Right atrium auricular region (tissue), 2 donors: ENCODE measurements around the gene PCBP3. TPM values are rescaled to one million over a fixed set of nuclear protein-coding genes. Genes with fewer than 3 reads are reported as not detected.
"Not testable (repeated sequence)": the region's sequence is repeated elsewhere in the genome, so short reads cannot be mapped to it uniquely, and the experiment has no call there.

Experiments
- DNase-seq: peaks from one replicate; pipeline ENCODE4 v3.0.0-alpha.2; 2019; ENCODE audit warnings: low spot score
- H3K27ac ChIP-seq, 2 donors: fragments of 200-600 bp; sonication (generic); 1 replicate in 1 of 2; 2 replicates in 1 of 2; pipeline ENCODE4 v1.5.1; 2016 to 2019
- H3K27me3 ChIP-seq, 2 donors: fragments of 200-600 bp; sonication (generic); one replicate each; pipeline versions ENCODE4 v1.5.1 to v1.6.0; 2017 to 2019
- H3K36me3 ChIP-seq: fragments of 200-600 bp; sonication (generic); one replicate; pipeline ENCODE4 v1.5.1; 2016
- H3K4me1 ChIP-seq, 2 donors: fragments of 200-600 bp; sonication (generic); one replicate each; pipeline versions ENCODE4 v1.5.1 to v1.6.0; 2017 to 2019
- H3K4me3 ChIP-seq, 2 donors: fragments of 200-600 bp; sonication (generic); 1 replicate in 1 of 2; 2 replicates in 1 of 2; pipeline ENCODE4 v1.5.1; 2017 to 2019; ENCODE audit warnings: mild to moderate bottlenecking in 1 of 2, moderate library complexity in 1 of 2
- H3K9me3 ChIP-seq, 2 donors: fragments of 200-600 bp; sonication (generic); one replicate each; pipeline ENCODE4 v1.5.1; 2019
- CTCF ChIP-seq, 2 donors: fragments of 200-600 bp; sonication (generic); IDR thresholded peaks; one replicate each; pipeline ENCODE4 v1.5.1; 2019; ENCODE audit warnings: antibody characterized with exemption in 2 of 2
- total RNA-seq, 2 donors: library from RNA; depleted of rRNA; stranded (reverse); fragments of >200 nt; gene quantifications; one replicate each; pipeline ENCODE4 v1.1.0, GENCODE V29; 2016

The PCBP3 gene
- total RNA-seq, 2 donors from 2014 or later: 2.3 to 5.2 TPM

- TF ChIP-seq CTCF (IDR thresholded peaks at IDR 0.05): no peak
- Histone ChIP-seq H3K27me3 (no peaks in the 10 kb centered on the region), H3K4me3 (no peak overlapping the region), H3K4me1 (peaks cover 0 to 12% of the 10 kb centered on the region in 2 donors), H3K36me3 (no peaks in the 10 kb centered on the region), H3K27ac (no peak overlapping the region), H3K9me3 (peaks cover 0 to 5% of the 10 kb centered on the region in 2 donors)
- DNase-seq: peak; percentile 68
These were observed 203.0 kb downstream of the PCBP3 start for GRCh38 chr21:45846373-45847160.

GRCh38 chr21:45847870-45848269 lies 204.3 kb downstream of the PCBP3 start:
- Histone ChIP-seq H3K36me3 (no peaks in the 10 kb centered on the region), H3K27me3 (no peaks in the 10 kb centered on the region), H3K4me3 (no peak overlapping the region), H3K9me3 (no peaks in the 10 kb centered on the region), H3K4me1 (peaks cover 0 to 12% of the 10 kb centered on the region in 2 donors), H3K27ac (no peak overlapping the region)
- no peak for DNase-seq
- no peak for TF ChIP-seq CTCF (IDR thresholded peaks at IDR 0.05)

GRCh38 chr21:45848331-45848730 lies 204.8 kb downstream of the PCBP3 start:
- Histone ChIP-seq H3K4me1 (peaks cover 0 to 12% of the 10 kb centered on the region in 2 donors), H3K36me3 (no peaks in the 10 kb centered on the region), H3K4me3 (no peak overlapping the region), H3K27ac (no peak overlapping the region), H3K27me3 (no peaks in the 10 kb centered on the region), H3K9me3 (no peaks in the 10 kb centered on the region)
- DNase-seq: no peak
- TF ChIP-seq CTCF (IDR thresholded peaks at IDR 0.05): no peak

- Histone ChIP-seq H3K9me3 (no peaks in the 10 kb centered on the region), H3K4me3 (no peak overlapping the region), H3K27me3 (no peaks in the 10 kb centered on the region), H3K4me1 (peaks cover 0 to 12% of the 10 kb centered on the region in 2 donors), H3K36me3 (no peaks in the 10 kb centered on the region), H3K27ac (no peak overlapping the region)
- DNase-seq: no peak
- TF ChIP-seq CTCF (IDR thresholded peaks at IDR 0.05): no peak
These were observed 205.3 kb downstream of the PCBP3 start for GRCh38 chr21:45848805-45849204.

GRCh38 chr21:45849651-45850050 lies 206.1 kb downstream of the PCBP3 start:
- Histone ChIP-seq H3K4me1 (peaks cover 0 to 12% of the 10 kb centered on the region in 2 donors), H3K36me3 (no peaks in the 10 kb centered on the region), H3K27ac (no peak overlapping the region), H3K4me3 (no peak overlapping the region), H3K27me3 (no peaks in the 10 kb centered on the region), H3K9me3 (no peaks in the 10 kb centered on the region)
- no peak for DNase-seq
- no peak for TF ChIP-seq CTCF (IDR thresholded peaks at IDR 0.05)

- no peaks in the 10 kb centered on the region for H3K27me3 ChIP-seq
- H3K36me3 ChIP-seq: no peaks in the 10 kb centered on the region
- H3K4me3 ChIP-seq: no peak overlapping the region
- TF ChIP-seq CTCF (IDR thresholded peaks at IDR 0.05): no peak
- H3K9me3 ChIP-seq: no peaks in the 10 kb centered on the region
- no peak overlapping the region for H3K27ac ChIP-seq
- no peak for DNase-seq
- peaks cover 0 to 12% of the 10 kb centered on the region in 2 donors for H3K4me1 ChIP-seq
These were observed 206.7 kb downstream of the PCBP3 start for GRCh38 chr21:45850181-45850580.

GRCh38 chr21:45852386-45852785 lies 208.9 kb downstream of the PCBP3 start:
- not testable (repeated sequence) for H3K4me1 ChIP-seq, DNase-seq, H3K4me3 ChIP-seq, H3K27me3 ChIP-seq, H3K9me3 ChIP-seq, H3K27ac ChIP-seq, H3K36me3 ChIP-seq
